EH (cell line): ENCODE data around the gene LTV1.

Experiments used
- DNase-seq: peaks from one replicate; pipeline ENCODE4 v3.0.0-alpha.2; 2015; ENCODE audit warnings: low read depth

Gene LTV1

DNA sequence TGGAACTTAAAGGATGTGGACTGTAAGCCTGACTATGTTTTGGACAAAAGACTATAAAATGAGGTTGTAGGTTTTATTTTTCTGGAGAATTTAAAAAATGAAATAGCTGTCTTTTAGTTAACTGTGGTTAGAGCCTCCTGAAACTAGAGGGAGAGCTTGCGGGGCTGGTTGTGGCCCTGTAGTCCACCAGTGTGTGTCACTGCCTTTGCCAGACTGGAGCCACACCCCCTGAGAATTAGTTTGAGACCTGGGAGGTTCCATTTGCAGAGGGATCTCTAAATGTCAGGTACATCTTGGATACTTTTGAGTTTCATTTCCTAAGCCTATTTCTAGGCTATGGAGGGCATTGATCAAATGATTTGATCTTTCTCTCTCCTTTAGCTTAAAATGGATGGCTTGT lies 42.0 kb downstream of the LTV1 start:
- DNase-seq: no peak

DNA sequence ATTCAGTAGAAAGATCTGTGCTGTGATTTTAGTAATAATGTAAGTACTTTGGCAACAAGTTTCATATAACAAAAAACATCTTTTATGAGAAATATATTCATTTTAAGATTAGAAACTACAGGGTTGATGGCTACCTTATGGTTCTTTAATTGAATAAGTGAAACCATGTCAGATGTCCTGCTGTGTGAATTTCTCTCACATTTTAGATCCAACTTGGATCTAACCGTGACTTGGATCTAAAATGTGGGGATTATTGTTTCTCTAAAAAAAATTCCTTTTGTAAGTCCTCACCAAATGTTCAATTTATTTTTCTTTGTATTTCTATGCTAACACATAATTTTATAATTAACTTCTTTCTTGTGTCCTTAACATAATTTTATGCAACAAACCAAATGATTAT lies 51.5 kb downstream of the LTV1 start:
- DNase-seq: no peak

DNA sequence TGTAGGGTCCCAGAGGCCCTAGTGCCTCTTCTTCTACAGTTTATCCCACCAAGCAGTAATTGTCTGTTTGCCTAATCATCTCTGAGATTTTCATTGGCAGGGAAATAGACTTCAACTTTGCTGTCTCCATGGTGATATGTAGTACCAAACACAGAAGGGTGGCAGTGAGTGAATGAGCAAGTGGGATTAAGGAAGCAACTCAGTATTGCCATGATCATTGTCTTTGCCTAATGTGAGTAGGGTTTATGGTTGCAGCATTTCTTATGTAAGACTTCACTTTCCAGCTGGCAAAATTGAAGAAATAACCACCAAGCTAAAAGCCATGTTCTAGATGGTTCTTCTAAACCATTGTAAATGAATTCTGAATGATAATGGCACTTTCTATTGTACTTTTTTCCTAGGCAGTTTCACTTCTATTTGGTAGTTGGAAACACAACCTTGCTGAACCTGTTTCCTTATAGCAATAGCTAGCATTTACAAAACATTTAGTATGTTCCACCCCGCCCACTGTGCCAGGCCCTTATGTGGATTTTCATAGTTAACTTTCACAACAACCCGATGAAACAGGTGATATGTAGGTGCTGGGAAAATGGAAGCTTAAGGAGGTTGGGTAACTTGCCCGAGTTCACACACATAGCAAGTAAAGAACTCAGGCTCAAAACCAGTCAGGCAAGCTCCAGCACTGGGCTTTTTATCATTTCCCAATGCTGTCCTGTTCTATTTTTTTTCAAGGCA lies 53.2 kb downstream of the LTV1 start:
- no peak for DNase-seq

GRCh38 chr6:143900358-143900757 lies 57.2 kb downstream of the LTV1 start:
- no peak for DNase-seq

DNA sequence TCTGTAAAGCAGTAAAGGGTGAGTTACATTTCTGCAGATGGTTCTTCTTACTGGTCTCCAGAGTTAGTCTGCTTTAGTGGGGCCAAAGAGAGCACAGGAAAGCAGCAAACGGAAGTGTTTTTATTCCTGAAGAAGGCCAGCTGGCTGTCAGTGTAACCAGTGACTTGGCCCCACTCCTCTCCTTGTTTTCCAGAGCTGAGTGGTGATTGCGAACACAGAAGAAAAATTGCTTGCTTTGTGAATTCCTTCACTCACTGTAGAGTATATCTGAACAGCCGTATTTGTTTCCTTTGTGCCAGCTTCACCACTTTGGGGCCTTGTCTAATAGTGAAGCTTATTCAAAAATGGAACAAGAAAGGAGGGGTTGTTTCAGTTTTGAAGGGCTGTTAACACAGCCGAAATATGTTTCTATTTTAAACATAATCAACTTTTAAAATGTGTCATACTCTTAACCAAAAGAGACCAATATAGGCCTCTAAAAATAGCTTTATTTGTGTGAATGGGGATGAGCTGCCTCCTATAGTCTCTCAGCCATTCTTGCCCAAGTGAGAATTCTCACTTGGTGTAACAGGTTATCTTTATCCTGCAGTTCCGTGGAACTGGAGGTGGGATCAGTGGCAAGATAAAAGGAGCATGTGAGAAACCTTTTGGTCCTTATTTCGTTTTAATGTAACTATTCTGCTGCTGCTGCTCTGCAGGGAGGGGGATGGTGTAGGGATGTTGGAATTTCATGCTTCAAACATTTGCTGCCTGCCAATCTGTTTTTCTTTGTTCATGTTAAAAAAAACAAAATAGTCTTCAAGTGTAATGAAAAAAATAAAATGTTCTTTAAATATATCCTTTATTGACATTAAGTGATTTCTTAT lies 59.0 kb downstream of the LTV1 start:
- peak; percentile 3 for DNase-seq

DNA sequence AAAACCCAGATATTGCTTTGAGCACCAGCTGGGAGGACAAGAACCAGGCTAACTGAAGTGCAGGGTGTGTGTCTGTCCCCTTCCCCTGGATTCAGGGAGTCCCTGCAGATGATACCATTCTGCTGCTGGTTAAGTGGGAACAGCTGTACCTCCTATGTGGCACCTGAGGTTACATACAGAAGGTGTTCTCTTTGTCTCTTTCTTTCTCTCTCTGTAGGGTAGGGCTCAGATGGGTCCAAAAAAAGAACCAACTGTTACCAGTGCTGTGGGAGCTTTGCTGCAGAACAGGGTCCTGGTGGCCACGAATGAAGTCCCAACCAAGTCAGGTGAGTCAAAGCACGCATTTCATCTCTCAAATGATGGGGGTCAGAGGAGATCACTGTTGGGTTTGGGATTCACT lies 59.7 kb downstream of the LTV1 start:
- no peak for DNase-seq

DNA sequence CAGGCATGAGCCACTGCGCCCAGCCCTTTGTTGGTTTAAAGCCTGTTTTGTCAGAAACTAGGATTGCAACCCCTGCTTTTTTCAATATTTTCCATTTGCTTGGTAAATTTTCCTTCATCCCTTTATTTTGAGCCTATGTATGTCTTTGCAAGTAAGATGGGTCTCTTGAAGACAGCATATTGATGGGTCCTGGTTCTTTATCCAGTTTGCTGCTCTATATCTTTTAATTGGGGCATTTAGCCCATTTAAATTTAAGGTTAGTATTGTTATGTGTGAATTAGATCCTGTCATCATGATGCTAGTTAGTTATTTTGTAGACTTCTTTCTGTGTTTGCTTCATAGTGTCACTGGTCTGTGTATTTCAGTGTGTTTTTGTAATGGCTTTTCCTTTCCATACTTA lies 67.9 kb downstream of the LTV1 start:
- no peak for DNase-seq

DNA sequence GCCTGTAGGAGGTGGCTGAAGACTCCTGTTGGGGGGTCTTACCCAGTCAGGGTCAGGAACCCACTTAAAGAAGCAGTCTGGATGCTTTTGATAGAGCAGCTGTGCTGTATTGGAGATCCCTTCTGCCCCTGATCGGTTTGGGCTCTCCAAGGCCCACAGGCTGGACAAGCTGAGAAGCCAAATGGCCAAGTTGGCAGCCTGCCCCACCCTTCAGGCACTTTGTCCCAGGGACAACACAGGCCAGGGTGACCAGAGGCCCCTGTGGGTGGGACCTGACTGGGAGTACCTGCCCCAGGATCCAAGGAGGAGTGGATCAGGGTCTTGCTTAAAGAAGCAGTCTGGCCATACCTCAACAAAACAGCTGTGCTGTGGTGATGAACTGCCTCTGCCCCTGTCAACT lies 69.5 kb downstream of the LTV1 start:
- no peak for DNase-seq
